ENCODE measurements around the gene NFYB. TPM values are rescaled to one million over a fixed set of nuclear protein-coding genes. Genes with fewer than 3 reads are reported as not detected.

NFYB gene
- total RNA-seq, 3 donors from 2014 or later (not counting 1 experiment from before 2014, with no cell fraction given): 13.3 to 17.4 (median 13.6) TPM

DNA sequence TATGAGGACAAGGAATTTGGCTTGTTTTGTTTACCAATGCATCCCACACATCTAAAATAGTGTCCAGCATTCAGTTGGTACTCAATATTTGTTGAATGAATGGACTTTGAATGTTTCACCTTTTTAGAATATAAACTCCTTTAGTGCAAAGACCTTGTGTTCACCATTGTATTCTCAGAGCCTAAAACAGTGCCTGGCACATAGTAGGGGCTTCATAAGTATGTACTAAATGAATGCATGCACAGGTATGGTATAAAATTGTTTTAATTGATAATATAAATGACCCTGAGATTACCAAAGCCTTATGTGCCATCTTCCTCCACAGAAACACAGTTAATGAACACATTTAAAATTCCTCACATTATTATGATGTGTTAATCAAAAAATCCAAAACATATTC, 5.0 kb upstream of the NFYB start:
- DNase-seq (no peak), ATAC-seq (no peak)
- Histone ChIP-seq H3K4me1 (ENCODE audit: control insufficient read depth, insufficient read depth, low read length) (peaks cover 6% of the 10 kb centered on the region), H3K9me3 (ENCODE audit: control insufficient read depth, insufficient read depth, low read length) (no peaks in the 10 kb centered on the region), H3K4me3 (ENCODE audit: low read length) (no peak overlapping the region), H3K27me3 (ENCODE audit: control insufficient read depth, insufficient read depth, low read length) (no peaks in the 10 kb centered on the region), H3K27ac (ENCODE audit: low read length) (no peak overlapping the region), H3K36me3 (ENCODE audit: control insufficient read depth, insufficient read depth, low read length) (no peaks in the 10 kb centered on the region)
- Mint-ChIP-seq H3K27me3 (ENCODE audit: low read depth in 2 of 2) (peaks cover 6 to 19% of the 10 kb centered on the region in 2 donors), H3K9me3 (no peaks in the 10 kb centered on the region), H3K4me3 (no peak overlapping the region), H3K4me1 (no peaks in the 10 kb centered on the region), H3K27ac (no peak overlapping the region), H3K36me3 (no peaks in the 10 kb centered on the region)
- intact Hi-C loops (cut with micrococcal nuclease): no loop called here
- no peak for TF ChIP-seq CTCF (IDR thresholded peaks at IDR 0.05)

DNA sequence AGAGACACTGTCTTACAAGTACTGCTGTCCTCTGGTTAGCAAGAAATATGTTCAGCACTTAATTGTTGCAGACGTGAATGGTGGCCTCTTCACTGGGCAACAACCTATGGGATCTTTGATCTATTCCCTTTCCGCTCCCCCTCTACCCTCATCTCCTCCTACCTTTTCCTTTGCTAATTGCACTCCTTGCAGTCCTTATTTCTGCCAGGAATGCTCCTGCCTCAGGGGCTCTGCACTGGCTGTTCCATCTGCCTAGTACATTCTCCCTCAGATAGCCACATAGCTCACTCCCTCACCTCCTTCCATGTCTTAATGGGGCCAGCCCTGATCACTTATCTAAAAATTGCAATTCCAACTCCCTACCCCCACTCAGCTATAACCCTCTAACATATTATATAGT, 4.5 kb upstream of the NFYB start:
- H3K9me3 ChIP-seq (ENCODE audit: control insufficient read depth, insufficient read depth, low read length): no peaks in the 10 kb centered on the region
- Mint-ChIP-seq H3K9me3 (no peaks in the 10 kb centered on the region), H3K27me3 (ENCODE audit: low read depth in 2 of 2) (peaks cover 6 to 18% of the 10 kb centered on the region in 2 donors), H3K4me1 (no peaks in the 10 kb centered on the region), H3K36me3 (no peaks in the 10 kb centered on the region), H3K27ac (no peak overlapping the region), H3K4me3 (no peak overlapping the region)
- no peaks in the 10 kb centered on the region for H3K27me3 ChIP-seq (ENCODE audit: control insufficient read depth, insufficient read depth, low read length)
- DNase-seq (no peak), ATAC-seq (no peak)
- no peak for TF ChIP-seq CTCF (IDR thresholded peaks at IDR 0.05)
- H3K4me1 ChIP-seq (ENCODE audit: control insufficient read depth, insufficient read depth, low read length): peaks cover 6% of the 10 kb centered on the region
- intact Hi-C loops (cut with micrococcal nuclease): no loop called here
- no peak overlapping the region for H3K27ac ChIP-seq (ENCODE audit: low read length)
- no peak overlapping the region for H3K4me3 ChIP-seq (ENCODE audit: low read length)
- 94% methylated on average over 2 of the region's 2 CpGs for WGBS (ENCODE audit: insufficient coverage)
- H3K36me3 ChIP-seq (ENCODE audit: control insufficient read depth, insufficient read depth, low read length): no peaks in the 10 kb centered on the region

DNA sequence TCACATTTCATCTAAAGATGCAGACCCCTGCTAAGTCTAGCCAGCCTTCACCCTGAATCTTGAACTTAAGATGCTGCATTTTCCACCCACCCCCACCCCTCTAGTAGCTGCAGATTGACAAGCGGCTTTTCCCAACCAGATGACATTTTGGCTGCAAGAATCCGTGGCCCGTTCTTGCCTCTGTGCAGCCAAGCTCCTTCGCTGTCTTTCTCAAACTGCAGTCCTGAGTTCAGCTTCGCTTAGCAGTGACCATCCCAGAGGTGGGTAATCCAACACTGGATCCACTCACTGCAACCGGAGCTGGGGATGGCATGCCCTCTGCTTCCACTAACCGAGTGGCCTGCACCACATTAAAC, 765 bp upstream of the NFYB start:
- H3K27me3 Mint-ChIP-seq (ENCODE audit: low read depth in 2 of 2): peaks cover 3% of the 10 kb centered on the region in 2 donors
- no peak overlapping the region for H3K27ac Mint-ChIP-seq
- no peaks in the 10 kb centered on the region for H3K27me3 ChIP-seq (ENCODE audit: control insufficient read depth, insufficient read depth, low read length)
- TF ChIP-seq CTCF (IDR thresholded peaks at IDR 0.05): no peak
- no peaks in the 10 kb centered on the region for H3K4me1 Mint-ChIP-seq
- no peak for ATAC-seq
- H3K4me3 Mint-ChIP-seq: peak overlapping the region; percentile 71
- WGBS (ENCODE audit: insufficient coverage): 97% methylated on average over 6 of the region's 7 CpGs
- DNase-seq: peak in 1 of 2 donors; percentile 26
- no peaks in the 10 kb centered on the region for H3K36me3 ChIP-seq (ENCODE audit: control insufficient read depth, insufficient read depth, low read length)
- intact Hi-C loops (cut with micrococcal nuclease): loop anchor here (1.0 to 2.0 kb wide), 2 partner anchors 74 to 208 kb away; partner anchors contain the start of genes HCFC2 and HSP90B1
- H3K4me1 ChIP-seq (ENCODE audit: control insufficient read depth, insufficient read depth, low read length): peaks cover 12% of the 10 kb centered on the region
- no peaks in the 10 kb centered on the region for H3K9me3 Mint-ChIP-seq
- no peak overlapping the region for H3K27ac ChIP-seq (ENCODE audit: low read length)
- no peaks in the 10 kb centered on the region for H3K36me3 Mint-ChIP-seq
- H3K4me3 ChIP-seq (ENCODE audit: low read length): peak overlapping the region; percentile 48
- no peaks in the 10 kb centered on the region for H3K9me3 ChIP-seq (ENCODE audit: control insufficient read depth, insufficient read depth, low read length)

Measured in natural killer cell (primary cell).